Endothelial cell of umbilical vein (primary cell): Measurements from ENCODE around the gene FBXO38. TPM values are rescaled to one million over a fixed set of nuclear protein-coding genes. Genes with fewer than 3 reads are reported as not detected.
A peak's percentile ranks its signal among the peaks of the same experiment; 100 is the strongest.

Experiments used
- BruUV-seq: library from RNA; stranded (reverse); fragments of 400-500 nt; replicated peaks from 2 replicates; lab custom pipeline; 2021; lab: Mats Ljungman, UMichigan
- CTCF ChIA-PET: fragments of 300-600, 350-600 bp; sonication (Branson Sonifier 250); formaldehyde crosslinking; loops from one replicate; lab custom pipeline; 2021; ENCODE audit warnings: antibody characterized with exemption, inconsistent platforms; lab: Charles Lee
- POLR2A ChIA-PET: fragments of 300-600, 350-600 bp; sonication (Branson Sonifier 250); formaldehyde crosslinking; loops from one replicate; lab custom pipeline; 2021; ENCODE audit warnings: antibody characterized with exemption, inconsistent platforms; lab: Charles Lee
- DNase-seq: peaks from one replicate; pipeline ENCODE4 v3.0.0-alpha.2; 2011; ENCODE audit warnings: low read depth, low spot score
- FAIRE-seq: peaks from 2 replicates; lab custom pipeline; 2011; peaks lifted over from hg19 to GRCh38; lab: Jason Lieb, UNC
- H2AFZ ChIP-seq: 2 replicates; pipeline ENCODE4 v1.6.0; 2012; ENCODE audit warnings: low read depth, low read length, control low read depth, inconsistent platforms
- H3K27ac ChIP-seq: 2 replicates; pipeline ENCODE4 v1.5.1; 2011; ENCODE audit warnings: low read depth, mild to moderate bottlenecking, control low read depth, low read length, moderate library complexity; ENCODE audit not compliant: insufficient read depth
- H3K27me3 ChIP-seq, 2 experiments: 2 replicates each; pipeline versions ENCODE4 v1.6.0 to v1.6.1; 2011; ENCODE audit warnings: low read length in 2 of 2, mixed read lengths in 1 of 2; ENCODE audit not compliant: control insufficient read depth in 2 of 2, insufficient read depth in 2 of 2
- H3K36me3 ChIP-seq, 2 experiments: 2 replicates in 1 of 2; 3 replicates in 1 of 2; pipeline ENCODE4 v1.5.1; 2011; ENCODE audit warnings: low read length in 2 of 2, mild to moderate bottlenecking in 1 of 2, moderate library complexity in 1 of 2; ENCODE audit not compliant: control insufficient read depth in 2 of 2, insufficient read depth in 2 of 2; ENCODE audit errors: extremely low read depth in 1 of 2
- H3K4me1 ChIP-seq: 3 replicates; pipeline ENCODE4 v1.5.1; 2011; ENCODE audit warnings: mild to moderate bottlenecking, low read length; ENCODE audit not compliant: control insufficient read depth, insufficient read depth; ENCODE audit errors: extremely low read depth
- H3K4me2 ChIP-seq: 2 replicates; pipeline ENCODE4 v1.6.1; 2011; ENCODE audit warnings: low read length, control low read depth, mixed read lengths; ENCODE audit not compliant: insufficient read depth
- H3K4me3 ChIP-seq, 3 experiments: fragments of 200-600 bp in 1 of 3; sonication (generic), shearing (Covaris generic) in 1 of 3; replicated peaks in 1 of 3; 2 replicates each; pipeline ENCODE4 v1.5.1; 2011 to 2016; ENCODE audit warnings: control low read depth in 3 of 3, low read length in 3 of 3, mild to moderate bottlenecking in 2 of 3, inconsistent platforms in 1 of 3, low read depth in 1 of 3, moderate library complexity in 1 of 3; ENCODE audit not compliant: insufficient read depth in 1 of 3
- H3K79me2 ChIP-seq: 2 replicates; pipeline ENCODE4 v1.6.0; 2012; ENCODE audit warnings: low read length, inconsistent platforms; ENCODE audit not compliant: control insufficient read depth, insufficient read depth
- H3K9ac ChIP-seq: replicated peaks from 2 replicates; pipeline ENCODE3; 2011; ENCODE audit warnings: low read length, control low read depth; ENCODE audit not compliant: insufficient read depth; ENCODE audit errors: extremely low read depth
- H3K9me1 ChIP-seq: replicated peaks from 3 replicates; pipeline ENCODE4 v1.6.0; 2011; ENCODE audit warnings: mild to moderate bottlenecking, low read length; ENCODE audit not compliant: control insufficient read depth, insufficient read depth; ENCODE audit errors: extremely low read depth
- H3K9me3 ChIP-seq: replicated peaks from 2 replicates; pipeline ENCODE4 v1.5.1; 2012; ENCODE audit warnings: low read length, inconsistent platforms; ENCODE audit not compliant: control insufficient read depth, insufficient read depth
- H4K20me1 ChIP-seq: replicated peaks from 2 replicates; pipeline ENCODE3; 2011; ENCODE audit warnings: mild to moderate bottlenecking, low read length; ENCODE audit not compliant: control insufficient read depth, insufficient read depth; ENCODE audit errors: extremely low read depth
- FOS ChIP-seq: IDR thresholded peaks from 2 replicates; pipeline ENCODE4 v1.6.1; 2011; ENCODE audit warnings: mild to moderate bottlenecking, low read length, moderate library complexity, borderline replicate concordance; ENCODE audit not compliant: insufficient read depth
- GATA2 ChIP-seq: IDR thresholded peaks from 2 replicates; pipeline ENCODE4 v1.7.0; 2011; ENCODE audit warnings: low read depth, mild to moderate bottlenecking, moderate library complexity, mixed read lengths, low read length; ENCODE audit not compliant: insufficient read length, insufficient read depth
- JUN ChIP-seq: IDR thresholded peaks from 2 replicates; pipeline ENCODE4 v1.6.1; 2011; ENCODE audit warnings: borderline replicate concordance, low read depth; ENCODE audit not compliant: insufficient read length, insufficient read depth
- MYC ChIP-seq: IDR thresholded peaks from one replicate; pipeline ENCODE4 v1.6.1; 2011; ENCODE audit warnings: mild to moderate bottlenecking, low read depth, low read length
- POLR2A ChIP-seq: IDR thresholded peaks from 2 replicates; pipeline ENCODE4 v1.6.1; 2012; ENCODE audit warnings: low read depth, mild to moderate bottlenecking, control low read depth, low read length
- POLR2AphosphoS5 ChIP-seq: IDR thresholded peaks from 2 replicates; pipeline ENCODE4 v1.6.1; 2012; ENCODE audit warnings: low read depth, mild to moderate bottlenecking, control low read depth, low read length, moderate library complexity; ENCODE audit not compliant: insufficient read depth
- dilution Hi-C: fragments of 300-500 bp; cut with MboI; formaldehyde crosslinking; loops from one replicate; pipeline ENCODE4 v1.15.0; 2019; ENCODE audit warnings: low sequenced_read_pairs; ENCODE audit not compliant: extremely low pct_ligation_motif_present
- intact Hi-C: fragments of 100-400 bp; cut with micrococcal nuclease; formaldehyde crosslinking; loops from one replicate; pipeline ENCODE4 v1.10.0; 2022
- polyA plus RNA-seq, 4 experiments: library from polyadenylated mRNA; depleted of rRNA in 3 of 4; stranded (reverse) in 3 of 4; unstranded in 1 of 4; fragments of >200 nt; gene quantifications; 2 replicates each; pipeline versions ENCODE4 v1.2.1 to v1.2.3, GENCODE V29; 2011 to 2012; ENCODE audit warnings: missing spikeins in 1 of 4
- total RNA-seq: library from RNA; stranded (reverse); gene quantifications from 2 replicates; pipeline ENCODE4 v1.2.3, GENCODE V29; 2021
- TF ChIP-seq, protein P1 (sequence below): IDR thresholded peaks from 2 replicates; pipeline ENCODE4 v1.6.1; 2011; ENCODE audit not compliant: insufficient read depth, insufficient read length
- TF ChIP-seq, protein P2 (sequence below), 2 donors: IDR thresholded peaks; 1 replicate in 1 of 2; 2 replicates in 1 of 2; pipeline ENCODE4 v1.5.1; 2011; ENCODE audit warnings: low read length in 2 of 2, mild to moderate bottlenecking in 2 of 2, moderate library complexity in 2 of 2, control low read depth in 1 of 2, inconsistent platforms in 1 of 2, low read depth in 1 of 2; ENCODE audit not compliant: insufficient read depth in 1 of 2; ENCODE audit errors: extremely low read depth in 1 of 2

Gene FBXO38
- total and polyA plus RNA-seq, 2 donors (not counting 3 experiments of a cell fraction or from before 2014, with no cell fraction given): 18.6 to 65.6 TPM

DNA sequence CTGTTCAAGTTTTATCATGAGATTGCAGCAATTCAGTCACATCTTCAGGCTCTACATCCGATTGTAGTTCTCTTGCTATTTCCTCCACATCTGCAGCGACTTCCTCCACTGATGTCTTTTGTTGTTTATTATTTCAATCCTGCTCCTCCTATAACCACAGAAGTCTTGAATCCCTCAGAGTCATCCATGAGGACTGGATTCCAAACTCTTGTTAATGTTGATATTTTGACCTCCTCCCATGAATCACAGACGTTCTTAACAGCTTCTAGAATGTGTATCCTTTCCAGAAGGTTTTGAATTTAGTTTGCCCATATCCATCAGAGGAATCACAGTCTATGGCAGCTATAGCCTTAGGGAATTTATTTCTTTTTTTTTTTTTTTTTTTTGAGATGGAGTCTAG lies 3.6 kb downstream of the FBXO38 start:
- POLR2A ChIA-PET: no interaction called here
- no peaks in the 10 kb centered on the region for H3K36me3 ChIP-seq

DNA sequence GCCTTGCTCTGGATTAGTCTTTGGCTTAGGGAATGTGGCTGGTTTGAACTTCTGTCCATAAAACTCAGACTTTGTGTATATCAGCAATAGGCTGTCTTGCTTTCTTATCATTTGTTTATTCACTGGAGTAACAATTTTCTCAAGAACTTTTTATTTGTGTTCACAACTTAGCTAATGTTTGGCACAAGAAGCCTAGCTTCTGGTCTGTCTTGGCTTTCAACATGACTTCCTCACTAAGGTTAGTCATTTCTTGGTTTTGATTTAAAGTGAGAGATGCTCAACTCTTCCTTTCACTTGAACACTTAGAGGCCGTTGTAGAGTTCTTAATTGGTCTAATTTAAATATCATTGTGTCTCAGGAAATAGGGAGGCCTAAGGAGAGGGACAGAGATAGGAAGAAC lies 4.9 kb downstream of the FBXO38 start:
- dilution Hi-C loops: no loop called here
- no peak overlapping the region for H3K27ac ChIP-seq
- intact Hi-C loops: loop anchor here (10.0 kb wide), 2 partner anchors 874 to 904 kb away; partner anchors contain the start of gene DPYSL3
- FAIRE-seq: no peak
- no peak overlapping the region for H3K9ac ChIP-seq
- peaks cover 3% of the 10 kb centered on the region for H4K20me1 ChIP-seq
- H3K4me3 ChIP-seq: no peak overlapping the region
- POLR2A ChIA-PET: no interaction called here
- TF ChIP-seq GATA2: no peak
- TF ChIP-seq, protein P1, sequence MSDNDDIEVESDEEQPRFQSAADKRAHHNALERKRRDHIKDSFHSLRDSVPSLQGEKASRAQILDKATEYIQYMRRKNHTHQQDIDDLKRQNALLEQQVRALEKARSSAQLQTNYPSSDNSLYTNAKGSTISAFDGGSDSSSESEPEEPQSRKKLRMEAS: no peak
- TF ChIP-seq, protein P2, sequence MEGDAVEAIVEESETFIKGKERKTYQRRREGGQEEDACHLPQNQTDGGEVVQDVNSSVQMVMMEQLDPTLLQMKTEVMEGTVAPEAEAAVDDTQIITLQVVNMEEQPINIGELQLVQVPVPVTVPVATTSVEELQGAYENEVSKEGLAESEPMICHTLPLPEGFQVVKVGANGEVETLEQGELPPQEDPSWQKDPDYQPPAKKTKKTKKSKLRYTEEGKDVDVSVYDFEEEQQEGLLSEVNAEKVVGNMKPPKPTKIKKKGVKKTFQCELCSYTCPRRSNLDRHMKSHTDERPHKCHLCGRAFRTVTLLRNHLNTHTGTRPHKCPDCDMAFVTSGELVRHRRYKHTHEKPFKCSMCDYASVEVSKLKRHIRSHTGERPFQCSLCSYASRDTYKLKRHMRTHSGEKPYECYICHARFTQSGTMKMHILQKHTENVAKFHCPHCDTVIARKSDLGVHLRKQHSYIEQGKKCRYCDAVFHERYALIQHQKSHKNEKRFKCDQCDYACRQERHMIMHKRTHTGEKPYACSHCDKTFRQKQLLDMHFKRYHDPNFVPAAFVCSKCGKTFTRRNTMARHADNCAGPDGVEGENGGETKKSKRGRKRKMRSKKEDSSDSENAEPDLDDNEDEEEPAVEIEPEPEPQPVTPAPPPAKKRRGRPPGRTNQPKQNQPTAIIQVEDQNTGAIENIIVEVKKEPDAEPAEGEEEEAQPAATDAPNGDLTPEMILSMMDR (IDR thresholded peaks at IDR 0.05; ENCODE audit: extremely low read depth in 1 of 2, insufficient read depth in 1 of 2, low read depth in 1 of 2, low read length in 2 of 2): no peak
- no peak for TF ChIP-seq POLR2AphosphoS5
- TF ChIP-seq FOS: no peak
- no peak for TF ChIP-seq MYC
- H3K27me3 ChIP-seq: no peaks in the 10 kb centered on the region
- H3K79me2 ChIP-seq: peaks cover 79% of the 10 kb centered on the region
- no TSS peak for BruUV-seq
- peaks cover 37% of the 10 kb centered on the region for H3K4me1 ChIP-seq
- no peaks in the 10 kb centered on the region for H3K9me1 ChIP-seq
- H3K4me2 ChIP-seq: no peak overlapping the region
- H3K9me3 ChIP-seq: no peaks in the 10 kb centered on the region
- CTCF ChIA-PET: interaction anchor here (1.6 kb wide), 2 partner anchors 9 to 10 kb away, joined by 5 read pairs; no protein-coding TSS in a partner anchor
- no peak for DNase-seq
- H2AFZ ChIP-seq: no peak overlapping the region
- no peaks in the 10 kb centered on the region for H3K36me3 ChIP-seq

More for the DNA sequence above, 3.6 kb downstream of the FBXO38 start:
- no peaks in the 10 kb centered on the region for H3K27me3 ChIP-seq
- H3K4me2 ChIP-seq: peak overlapping the region; percentile 8
- H3K9me3 ChIP-seq: no peaks in the 10 kb centered on the region
- H3K9ac ChIP-seq: no peak overlapping the region
- CTCF ChIA-PET: interaction anchor here (0.8 to 1.7 kb wide), 5 partner anchors 8 to 344 kb away, joined by 3 to 6 read pairs (median 5); no protein-coding TSS in a partner anchor
- BruUV-seq: no TSS peak
- intact Hi-C loops: loop anchor here (10.0 kb wide), 2 partner anchors 873 to 903 kb away; partner anchors contain the start of gene DPYSL3
- peaks cover 66% of the 10 kb centered on the region for H3K79me2 ChIP-seq
- no peak overlapping the region for H2AFZ ChIP-seq
- DNase-seq (peak; percentile 45), FAIRE-seq (peak; percentile 77)
- H4K20me1 ChIP-seq: no peaks in the 10 kb centered on the region
- H3K4me3 ChIP-seq: no peak overlapping the region
- H3K9me1 ChIP-seq: no peaks in the 10 kb centered on the region
- TF ChIP-seq FOS: peak; percentile 31
- no peak for TF ChIP-seq POLR2A
- peak; percentile 40 for TF ChIP-seq POLR2AphosphoS5
- TF ChIP-seq JUN: no peak
- TF ChIP-seq, protein P1: no peak
- dilution Hi-C loops: no loop called here
- H3K4me1 ChIP-seq: peaks cover 47% of the 10 kb centered on the region
- H3K27ac ChIP-seq: peak overlapping the region; percentile 54
